ENCODE results near the gene DMXL1. TPM values are rescaled to one million over a fixed set of nuclear protein-coding genes. Genes with fewer than 3 reads are reported as not detected.

The DMXL1 gene
- total and polyA plus RNA-seq, 8 donors: 9.9 to 30.5 (median 23.5) TPM

DNA sequence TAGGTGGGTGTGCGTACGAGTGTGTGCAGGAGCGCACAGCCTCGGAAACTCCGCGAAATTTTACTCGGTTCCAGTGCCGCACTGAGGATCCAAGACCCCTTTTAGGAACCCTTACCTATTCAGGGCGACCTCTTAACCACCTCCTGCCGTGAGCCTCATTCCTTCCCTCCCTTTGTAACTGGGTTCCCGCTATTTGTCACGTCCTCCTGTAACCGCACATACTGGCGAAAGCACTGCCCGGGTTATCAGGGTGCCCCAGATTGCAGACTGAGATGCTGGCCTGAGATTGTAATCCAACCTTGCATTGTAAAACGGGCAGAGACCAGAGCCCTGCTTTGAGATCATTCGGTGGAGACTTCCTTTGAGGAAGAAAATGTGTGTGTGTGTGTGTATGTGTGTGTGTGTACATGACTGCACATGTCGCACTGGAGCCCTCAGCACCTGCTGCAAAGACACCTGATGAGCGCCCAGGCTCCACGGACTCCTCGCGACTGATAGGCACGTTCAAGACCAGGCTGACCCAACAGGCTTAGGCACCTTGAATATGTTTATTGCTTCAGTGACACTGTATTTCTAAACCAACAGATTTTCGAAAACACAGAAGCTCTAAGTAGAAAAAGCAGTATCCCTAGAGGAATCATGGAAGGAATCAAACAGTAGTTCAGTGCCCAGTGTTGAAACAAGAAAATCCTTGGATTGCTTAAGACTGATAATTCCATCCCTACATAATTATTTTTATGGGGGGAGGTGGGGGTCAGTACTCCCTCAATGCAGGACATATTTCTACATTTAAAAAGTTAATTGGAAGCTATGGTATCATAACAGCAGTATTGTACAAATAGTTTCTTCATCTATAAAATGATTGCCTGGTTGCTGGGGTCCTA, 198.4 kb downstream of the DMXL1 start:
- Histone ChIP-seq H3K4me1 (peaks cover 22 to 36% (median 29%) of the 10 kb centered on the region in 3 donors), H3K9me3 (no peaks in the 10 kb centered on the region), H3K27ac (peak overlapping the region; percentile 59 to 96 (median 92)), H3K27me3 (no peaks in the 10 kb centered on the region), H3K36me3 (no peaks in the 10 kb centered on the region), H3K4me3 (peak overlapping the region; percentile 51 to 80 (median 71))
- TF ChIP-seq CTCF (IDR thresholded peaks at IDR 0.05): no peak
- WGBS, 2 donors: 1 to 2% methylated on average over 24 of the region's 24 CpGs
- peak; percentile 43 to 68 (median 56) for DNase-seq
- peak; percentile 18 to 35 (median 26) for ATAC-seq
- FAIRE-seq: no peak
- intact Hi-C loops (cut with DNase I): no loop called here

- no peaks in the 10 kb centered on the region for H3K9me3 ChIP-seq
- H3K27ac ChIP-seq: peak overlapping the region in 3 of 4 donors; percentile 91 to 96 (median 92)
- WGBS, 2 donors: 16 to 23% methylated on average over 5 of the region's 5 CpGs
- H3K36me3 ChIP-seq: no peaks in the 10 kb centered on the region
- DNase-seq: no peak
- H3K4me3 ChIP-seq: peak overlapping the region in 2 of 4 donors; percentile 66 to 80
- peaks cover 26 to 45% (median 33%) of the 10 kb centered on the region in 3 donors for H3K4me1 ChIP-seq
- intact Hi-C loops (cut with DNase I): no loop called here
- ATAC-seq: no peak
- H3K27me3 ChIP-seq: no peaks in the 10 kb centered on the region
- TF ChIP-seq CTCF (IDR thresholded peaks at IDR 0.05): no peak
- no peak for FAIRE-seq
Observed at GRCh38 chr5:119270121-119270565, 199.3 kb downstream of the DMXL1 start.

- 34 to 37% methylated on average over 6 of the region's 6 CpGs for WGBS, 2 donors
- no peak for TF ChIP-seq CTCF (IDR thresholded peaks at IDR 0.05)
- Histone ChIP-seq H3K9me3 (no peaks in the 10 kb centered on the region), H3K4me1 (peaks cover 26 to 49% (median 33%) of the 10 kb centered on the region in 3 donors), H3K27me3 (no peaks in the 10 kb centered on the region), H3K4me3 (no peak overlapping the region), H3K36me3 (no peaks in the 10 kb centered on the region), H3K27ac (peak overlapping the region in 3 of 4 donors; percentile 44 to 96 (median 92))
- ATAC-seq (peak in 1 of 4 donors; percentile 0), DNase-seq (peak in 3 of 6 donors; percentile 43 to 62 (median 43)), FAIRE-seq (no peak)
- intact Hi-C loops (cut with DNase I): no loop called here
Observed at GRCh38 chr5:119270960-119271757, 200.3 kb downstream of the DMXL1 start.

DNA sequence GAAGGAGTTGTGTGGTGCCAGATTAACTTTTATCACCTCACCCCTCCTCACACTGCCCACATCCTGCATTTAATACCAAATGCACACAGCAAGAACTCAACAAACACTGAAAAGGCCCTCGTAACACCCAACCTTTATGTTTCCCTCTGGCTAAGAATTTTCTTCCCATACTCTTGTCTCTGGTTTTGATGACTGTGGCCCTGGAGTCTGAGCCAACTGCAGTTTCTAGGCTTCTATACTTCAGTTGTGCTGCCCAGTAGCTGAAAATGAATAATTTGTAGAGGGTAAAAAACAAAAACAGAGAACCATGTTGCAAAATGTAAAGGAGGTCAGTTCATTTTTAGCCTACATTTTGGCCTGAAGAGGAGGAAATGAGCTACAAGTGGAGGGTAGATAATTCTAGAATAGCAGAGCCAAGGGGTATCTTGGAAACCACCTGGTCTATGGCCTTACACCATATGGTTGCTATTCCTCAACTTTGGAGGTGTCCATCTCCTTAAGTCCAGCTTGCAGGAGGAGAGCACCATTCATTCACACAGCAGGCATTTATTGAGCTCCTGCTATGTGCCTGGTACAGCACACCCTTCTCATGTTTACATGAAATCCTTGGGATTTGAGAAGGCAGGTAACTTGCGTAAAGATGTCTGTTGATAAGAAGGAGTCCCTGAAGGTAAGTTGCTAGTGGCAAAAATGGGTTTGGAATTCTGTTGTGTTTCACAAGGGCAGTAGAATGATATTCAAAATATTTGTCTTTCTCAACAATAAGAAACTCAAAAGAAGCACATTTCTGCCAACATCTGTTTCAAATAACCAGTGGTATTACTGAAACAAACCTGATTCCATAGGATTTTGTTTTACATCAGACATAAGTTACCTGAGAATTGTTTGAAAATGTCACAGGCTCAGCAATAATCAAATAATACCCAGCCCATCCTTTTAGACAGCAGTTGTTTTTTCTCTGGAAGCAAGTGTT, 201.2 kb downstream of the DMXL1 start:
- peak overlapping the region in 3 of 4 donors; percentile 44 to 96 (median 92) for H3K27ac ChIP-seq
- WGBS, 2 donors: 46% methylated on average over 2 of the region's 2 CpGs
- no peak overlapping the region for H3K4me3 ChIP-seq
- H3K9me3 ChIP-seq: no peaks in the 10 kb centered on the region
- no peak for DNase-seq
- H3K36me3 ChIP-seq: no peaks in the 10 kb centered on the region
- ATAC-seq: no peak
- peaks cover 26 to 49% (median 33%) of the 10 kb centered on the region in 3 donors for H3K4me1 ChIP-seq
- no peak for TF ChIP-seq CTCF (IDR thresholded peaks at IDR 0.05)
- intact Hi-C loops (cut with DNase I): no loop called here
- H3K27me3 ChIP-seq: no peaks in the 10 kb centered on the region
- no peak for FAIRE-seq
